Measurements from ENCODE around the gene INVS.

The INVS gene

GRCh38 chr9:100083448-100084127 is 15.5 kb upstream of the INVS start:
- TF ChIP-seq, protein P1, sequence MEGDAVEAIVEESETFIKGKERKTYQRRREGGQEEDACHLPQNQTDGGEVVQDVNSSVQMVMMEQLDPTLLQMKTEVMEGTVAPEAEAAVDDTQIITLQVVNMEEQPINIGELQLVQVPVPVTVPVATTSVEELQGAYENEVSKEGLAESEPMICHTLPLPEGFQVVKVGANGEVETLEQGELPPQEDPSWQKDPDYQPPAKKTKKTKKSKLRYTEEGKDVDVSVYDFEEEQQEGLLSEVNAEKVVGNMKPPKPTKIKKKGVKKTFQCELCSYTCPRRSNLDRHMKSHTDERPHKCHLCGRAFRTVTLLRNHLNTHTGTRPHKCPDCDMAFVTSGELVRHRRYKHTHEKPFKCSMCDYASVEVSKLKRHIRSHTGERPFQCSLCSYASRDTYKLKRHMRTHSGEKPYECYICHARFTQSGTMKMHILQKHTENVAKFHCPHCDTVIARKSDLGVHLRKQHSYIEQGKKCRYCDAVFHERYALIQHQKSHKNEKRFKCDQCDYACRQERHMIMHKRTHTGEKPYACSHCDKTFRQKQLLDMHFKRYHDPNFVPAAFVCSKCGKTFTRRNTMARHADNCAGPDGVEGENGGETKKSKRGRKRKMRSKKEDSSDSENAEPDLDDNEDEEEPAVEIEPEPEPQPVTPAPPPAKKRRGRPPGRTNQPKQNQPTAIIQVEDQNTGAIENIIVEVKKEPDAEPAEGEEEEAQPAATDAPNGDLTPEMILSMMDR (IDR thresholded peaks at IDR 0.05) = no peak

GRCh38 chr9:100084128-100084453 is 15.0 kb upstream of the INVS start:
- no peak overlapping the region for H3K4me3 ChIP-seq (ENCODE audit: low read depth, low read length)
- TF ChIP-seq, protein P1 (IDR thresholded peaks at IDR 0.05) = no peak

More at GRCh38 chr9:100083448-100084127, 15.5 kb upstream of the INVS start:
- H3K4me1 ChIP-seq = peaks cover 4% of the 10 kb centered on the region
- no peaks in the 10 kb centered on the region for H3K36me3 ChIP-seq (ENCODE audit: control insufficient read depth, insufficient read depth, low read length)
- no peak overlapping the region for H3K4me3 ChIP-seq (ENCODE audit: low read depth, low read length)
- H3K79me2 ChIP-seq = peaks cover 9% of the 10 kb centered on the region
- H3K4me2 ChIP-seq (ENCODE audit: low read length) = no peak overlapping the region
- H2AFZ ChIP-seq = no peak overlapping the region
- H3K9ac ChIP-seq = no peak overlapping the region
- H3K9me3 ChIP-seq (ENCODE audit: control insufficient read depth, low read length) = no peaks in the 10 kb centered on the region
- no peak overlapping the region for H3K27ac ChIP-seq
- H3K27me3 ChIP-seq (ENCODE audit: control insufficient read depth, insufficient read depth, low read length) = no peaks in the 10 kb centered on the region

GRCh38 chr9:100084734-100085133 is 14.3 kb upstream of the INVS start:
- no peak overlapping the region for H3K9ac ChIP-seq
- H3K36me3 ChIP-seq (ENCODE audit: control insufficient read depth, insufficient read depth, low read length) = no peaks in the 10 kb centered on the region
- TF ChIP-seq, protein P1 (IDR thresholded peaks at IDR 0.05) = no peak
- H2AFZ ChIP-seq = no peak overlapping the region
- no peak overlapping the region for H3K4me2 ChIP-seq (ENCODE audit: low read length)
- peaks cover 10% of the 10 kb centered on the region for H3K79me2 ChIP-seq
- no peak overlapping the region for H3K4me3 ChIP-seq (ENCODE audit: low read depth, low read length)
- no peaks in the 10 kb centered on the region for H3K27me3 ChIP-seq (ENCODE audit: control insufficient read depth, insufficient read depth, low read length)
- no peaks in the 10 kb centered on the region for H3K9me3 ChIP-seq (ENCODE audit: control insufficient read depth, low read length)
- peaks cover 4% of the 10 kb centered on the region for H3K4me1 ChIP-seq
- no peak overlapping the region for H3K27ac ChIP-seq

More at GRCh38 chr9:100084128-100084453, 15.0 kb upstream of the INVS start:
- H3K4me1 ChIP-seq = peaks cover 4% of the 10 kb centered on the region
- H3K9ac ChIP-seq = no peak overlapping the region
- no peak overlapping the region for H3K27ac ChIP-seq
- H3K9me3 ChIP-seq (ENCODE audit: control insufficient read depth, low read length) = no peaks in the 10 kb centered on the region
- no peak overlapping the region for H3K4me2 ChIP-seq (ENCODE audit: low read length)
- H3K27me3 ChIP-seq (ENCODE audit: control insufficient read depth, insufficient read depth, low read length) = no peaks in the 10 kb centered on the region
- H3K79me2 ChIP-seq = peaks cover 10% of the 10 kb centered on the region
- no peaks in the 10 kb centered on the region for H3K36me3 ChIP-seq (ENCODE audit: control insufficient read depth, insufficient read depth, low read length)
- H2AFZ ChIP-seq = no peak overlapping the region

DNA sequence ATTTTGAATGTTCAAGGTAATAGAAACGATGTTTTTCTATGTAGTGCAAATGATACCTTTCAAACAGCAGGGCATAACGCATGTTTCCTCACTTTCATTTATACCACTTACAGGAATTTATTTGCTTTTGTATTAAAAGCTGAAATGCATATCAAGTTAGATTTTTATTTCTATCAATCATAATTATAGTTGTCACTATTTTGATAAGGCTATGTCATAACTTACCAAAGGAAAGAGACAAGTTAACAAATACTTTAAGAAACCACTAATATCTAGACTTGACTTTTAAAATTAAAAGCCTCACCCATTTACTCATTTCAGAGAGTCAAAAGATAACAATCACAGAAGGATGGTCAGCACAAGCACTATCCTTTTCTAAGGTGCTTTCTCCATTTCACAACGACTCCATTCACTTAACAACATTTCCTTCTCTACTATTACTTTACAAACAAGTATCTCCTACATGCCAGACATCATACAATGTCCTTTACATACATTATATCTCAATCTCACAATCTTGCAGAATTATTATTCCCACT is 12.9 kb upstream of the INVS start:
- Histone ChIP-seq H3K79me2 (peaks cover 13% of the 10 kb centered on the region), H3K4me3 (ENCODE audit: low read depth, low read length) (no peak overlapping the region), H2AFZ (no peak overlapping the region), H3K27ac (no peak overlapping the region), H3K9me3 (ENCODE audit: control insufficient read depth, low read length) (no peaks in the 10 kb centered on the region), H3K27me3 (ENCODE audit: control insufficient read depth, insufficient read depth, low read length) (no peaks in the 10 kb centered on the region), H3K4me1 (peaks cover 4% of the 10 kb centered on the region), H3K36me3 (ENCODE audit: control insufficient read depth, insufficient read depth, low read length) (no peaks in the 10 kb centered on the region), H3K4me2 (ENCODE audit: low read length) (no peak overlapping the region), H3K9ac (no peak overlapping the region)
- TF ChIP-seq, protein P1 (IDR thresholded peaks at IDR 0.05) = no peak

DNA sequence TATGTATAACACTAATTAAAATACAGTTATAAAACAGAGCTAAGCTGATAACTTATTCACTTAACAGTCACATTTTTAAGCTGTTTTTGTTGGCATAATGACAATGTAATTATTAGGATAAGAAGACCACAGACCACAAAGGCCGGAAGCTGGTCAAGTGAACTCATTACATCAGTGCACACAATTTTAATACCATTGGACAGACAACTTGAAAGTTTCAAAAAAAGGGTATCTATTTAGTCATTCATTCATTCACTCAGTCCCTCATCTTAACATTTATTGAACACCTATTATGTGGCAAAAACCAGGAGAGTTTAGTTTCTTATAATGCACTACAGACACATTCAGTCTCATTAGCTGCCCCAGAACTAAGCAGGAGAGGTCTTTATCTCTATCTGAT is 11.8 kb upstream of the INVS start:
- H3K9ac ChIP-seq = no peak overlapping the region
- no peaks in the 10 kb centered on the region for H3K36me3 ChIP-seq (ENCODE audit: control insufficient read depth, insufficient read depth, low read length)

More for the DNA sequence above, 11.8 kb upstream of the INVS start:
- Histone ChIP-seq H3K27ac (no peak overlapping the region), H3K4me3 (ENCODE audit: low read depth, low read length) (no peak overlapping the region), H3K9me3 (ENCODE audit: control insufficient read depth, low read length) (no peaks in the 10 kb centered on the region), H3K4me1 (peaks cover 4% of the 10 kb centered on the region), H3K27me3 (ENCODE audit: control insufficient read depth, insufficient read depth, low read length) (no peaks in the 10 kb centered on the region), H2AFZ (no peak overlapping the region), H3K79me2 (peaks cover 14% of the 10 kb centered on the region), H3K4me2 (ENCODE audit: low read length) (no peak overlapping the region)
- TF ChIP-seq, protein P1 (IDR thresholded peaks at IDR 0.05) = no peak

All from parathyroid adenoma (tissue), 2 donors.